ENCODE measurements around the gene RTL10. TPM values are rescaled to one million over a fixed set of nuclear protein-coding genes. Genes with fewer than 3 reads are reported as not detected.

Gene RTL10
- polyA plus RNA-seq, 1 of the 3 experiments (the other 2 are of a cell fraction), result 7.8 TPM

GRCh38 chr22:19844377-19845053, 10.2 kb downstream of the RTL10 start:
- Histone ChIP-seq H3K79me2 (ENCODE audit: insufficient read depth) (peaks cover 42% of the 10 kb centered on the region; the same call in 1 of the 2 replicates), H3K9ac (peak overlapping the region; percentile 16; the same call in 1 of the 2 replicates), H3K9me3 (no peaks in the 10 kb centered on the region), H3K9me2 (no peaks in the 10 kb centered on the region), H3K36me3 (replicated peaks in 1 of 2; ENCODE audit: control insufficient read depth in 1 of 2, insufficient read depth in 2 of 2, low read length in 1 of 2) (peaks cover 0 to 9% of the 10 kb centered on the region in 2 experiments), H3K27me3 (ENCODE audit: insufficient read depth) (no peaks in the 10 kb centered on the region), H2AFZ (ENCODE audit: low read depth) (peak overlapping the region; percentile 64; the same call in 1 of the 2 replicates), H4K20me1 (ENCODE audit: insufficient read depth) (peaks cover 5% of the 10 kb centered on the region; the same call in 1 of the 2 replicates), H3K4me3 (ENCODE audit: low read depth in 2 of 2, low read length in 1 of 2) (no peak overlapping the region), H3K27ac (ENCODE audit: low read depth in 2 of 2, low read length in 1 of 2) (peak overlapping the region; percentile 66 to 92), H3K4me1 (ENCODE audit: control insufficient read depth in 1 of 2, insufficient read depth in 2 of 2, low read depth in 1 of 2, low read length in 1 of 2) (peaks cover 35 to 44% of the 10 kb centered on the region in 2 experiments; a peak in 3 of 4 replicates), H3F3A (replicated peaks; ENCODE audit: insufficient read depth) (peaks cover 38% of the 10 kb centered on the region), H3K4me2 (peak overlapping the region; percentile 64)
- TF ChIP-seq SIN3A (IDR thresholded peaks at IDR 0.05; ENCODE audit: borderline replicate concordance, low read depth, low read length), result 0 out of 2 replicates have a peak, but pooled peaks have one; percentile 33
- TF ChIP-seq, protein P1, sequence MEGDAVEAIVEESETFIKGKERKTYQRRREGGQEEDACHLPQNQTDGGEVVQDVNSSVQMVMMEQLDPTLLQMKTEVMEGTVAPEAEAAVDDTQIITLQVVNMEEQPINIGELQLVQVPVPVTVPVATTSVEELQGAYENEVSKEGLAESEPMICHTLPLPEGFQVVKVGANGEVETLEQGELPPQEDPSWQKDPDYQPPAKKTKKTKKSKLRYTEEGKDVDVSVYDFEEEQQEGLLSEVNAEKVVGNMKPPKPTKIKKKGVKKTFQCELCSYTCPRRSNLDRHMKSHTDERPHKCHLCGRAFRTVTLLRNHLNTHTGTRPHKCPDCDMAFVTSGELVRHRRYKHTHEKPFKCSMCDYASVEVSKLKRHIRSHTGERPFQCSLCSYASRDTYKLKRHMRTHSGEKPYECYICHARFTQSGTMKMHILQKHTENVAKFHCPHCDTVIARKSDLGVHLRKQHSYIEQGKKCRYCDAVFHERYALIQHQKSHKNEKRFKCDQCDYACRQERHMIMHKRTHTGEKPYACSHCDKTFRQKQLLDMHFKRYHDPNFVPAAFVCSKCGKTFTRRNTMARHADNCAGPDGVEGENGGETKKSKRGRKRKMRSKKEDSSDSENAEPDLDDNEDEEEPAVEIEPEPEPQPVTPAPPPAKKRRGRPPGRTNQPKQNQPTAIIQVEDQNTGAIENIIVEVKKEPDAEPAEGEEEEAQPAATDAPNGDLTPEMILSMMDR (IDR thresholded peaks at IDR 0.05), result peak; percentile 36
- TF ChIP-seq PBX3 (IDR thresholded peaks at IDR 0.05), result peak; percentile 17; the same call in 1 of the 2 replicates
- TF ChIP-seq FOXJ3 (CRISPR knock-in tag; IDR thresholded peaks at IDR 0.05), result no peak
- TF ChIP-seq, protein P2, sequence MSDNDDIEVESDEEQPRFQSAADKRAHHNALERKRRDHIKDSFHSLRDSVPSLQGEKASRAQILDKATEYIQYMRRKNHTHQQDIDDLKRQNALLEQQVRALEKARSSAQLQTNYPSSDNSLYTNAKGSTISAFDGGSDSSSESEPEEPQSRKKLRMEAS (IDR thresholded peaks at IDR 0.05; ENCODE audit: low read depth), result peak; percentile 72; the same call in 1 of the 2 replicates
- TF ChIP-seq NRF1 (IDR thresholded peaks at IDR 0.05; ENCODE audit: low read depth, low read length), result no peak
- no peak for TF ChIP-seq MEF2A (IDR thresholded peaks at IDR 0.05; ENCODE audit: borderline replicate concordance, low read depth)
- TF ChIP-seq NFIC (IDR thresholded peaks at IDR 0.05; ENCODE audit: borderline replicate concordance), result peak; percentile 62
- TF ChIP-seq REST (IDR thresholded peaks at IDR 0.05; ENCODE audit: low read depth, low read length), result peak; percentile 83
- peak; percentile 15; the same call in 1 of the 2 replicates for TF ChIP-seq TAF1 (IDR thresholded peaks at IDR 0.05; ENCODE audit: borderline replicate concordance, low read depth, low read length)
- peak; percentile 23 to 50; a peak in 2 of 4 replicates for TF ChIP-seq EP300 (IDR thresholded peaks at IDR 0.05; ENCODE audit: borderline replicate concordance in 1 of 2, low read depth in 1 of 2, low read length in 1 of 2)
- TF ChIP-seq GATA2 (CRISPR knock-in tag; IDR thresholded peaks at IDR 0.05), result no peak
- TF ChIP-seq MXI1 (IDR thresholded peaks at IDR 0.05; ENCODE audit: low read depth, low read length), result peak; percentile 67
- TF ChIP-seq FOSL2 (IDR thresholded peaks at IDR 0.05; ENCODE audit: borderline replicate concordance, low read depth), result no peak
- TF ChIP-seq EZH2phosphoT487 (IDR thresholded peaks at IDR 0.05; ENCODE audit: borderline replicate concordance, low read depth), result no peak
- TF ChIP-seq RAD21 (IDR thresholded peaks at IDR 0.05; ENCODE audit: low read length), result peak; percentile 21
- TF ChIP-seq SMC3 (IDR thresholded peaks at IDR 0.05; ENCODE audit: low read depth, low read length), result peak; percentile 14; the same call in 1 of the 2 replicates
- POLR2A ChIA-PET, result interaction anchor here (0.9 to 1.4 kb wide), 3 partner anchors 10 to 32 kb away, joined by 3 to 8 read pairs (median 3); partner anchors contain the start of genes GNB1L and RTL10
- CTCF ChIA-PET, result interaction anchor here (0.8 to 1.3 kb wide), 6 partner anchors 11 to 114 kb away, joined by 3 to 5 read pairs (median 3); no protein-coding TSS in a partner anchor
- DNase-seq, result peak; percentile 80
- 29% methylated on average over 6 of the region's 18 CpGs for WGBS (ENCODE audit: low lambda C conversion rate)
